SK-N-SH (cell line): ENCODE data around the gene SOCS7.

ENCODE experiments used
- POLR2AphosphoS5 ChIP-seq: IDR thresholded peaks from 2 replicates; pipeline ENCODE4 v1.6.1; 2012; ENCODE audit warnings: low read depth, low read length
- YY1 ChIP-seq: IDR thresholded peaks from 2 replicates; pipeline ENCODE4 v1.4.0; 2012; ENCODE audit warnings: low read depth, mild to moderate bottlenecking
- TF ChIP-seq, protein P1 (sequence below): fragments of 150-350 bp; IDR thresholded peaks from 2 replicates; pipeline ENCODE4 v1.6.1; 2017; ENCODE audit warnings: antibody characterized with exemption, low read length, low read depth, borderline replicate concordance

DNA sequence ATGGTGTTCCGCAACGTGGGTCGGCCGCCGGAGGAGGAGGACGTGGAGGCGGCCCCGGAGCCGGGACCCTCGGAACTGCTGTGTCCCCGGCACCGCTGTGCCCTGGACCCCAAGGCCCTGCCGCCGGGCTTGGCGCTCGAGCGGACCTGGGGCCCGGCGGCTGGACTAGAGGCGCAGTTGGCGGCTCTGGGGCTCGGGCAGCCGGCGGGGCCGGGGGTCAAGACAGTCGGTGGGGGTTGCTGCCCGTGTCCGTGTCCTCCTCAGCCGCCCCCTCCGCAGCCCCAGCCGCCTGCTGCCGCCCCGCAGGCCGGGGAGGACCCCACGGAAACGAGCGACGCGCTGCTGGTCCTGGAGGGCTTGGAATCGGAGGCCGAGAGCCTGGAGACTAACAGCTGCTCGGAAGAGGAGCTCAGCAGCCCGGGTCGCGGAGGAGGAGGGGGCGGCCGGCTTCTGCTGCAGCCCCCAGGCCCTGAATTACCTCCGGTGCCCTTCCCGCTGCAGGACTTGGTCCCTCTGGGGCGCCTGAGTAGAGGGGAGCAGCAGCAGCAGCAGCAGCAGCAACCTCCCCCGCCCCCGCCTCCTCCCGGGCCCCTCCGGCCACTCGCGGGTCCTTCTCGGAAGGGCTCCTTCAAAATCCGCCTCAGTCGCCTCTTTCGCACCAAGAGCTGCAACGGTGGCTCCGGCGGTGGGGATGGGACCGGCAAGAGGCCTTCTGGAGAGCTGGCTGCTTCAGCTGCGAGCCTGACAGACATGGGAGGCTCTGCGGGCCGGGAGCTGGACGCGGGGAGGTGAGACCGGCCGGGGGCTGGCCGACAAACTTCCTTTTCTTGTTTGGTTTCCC lies 821 bp downstream of the SOCS7 start:
- TF ChIP-seq, protein P1, sequence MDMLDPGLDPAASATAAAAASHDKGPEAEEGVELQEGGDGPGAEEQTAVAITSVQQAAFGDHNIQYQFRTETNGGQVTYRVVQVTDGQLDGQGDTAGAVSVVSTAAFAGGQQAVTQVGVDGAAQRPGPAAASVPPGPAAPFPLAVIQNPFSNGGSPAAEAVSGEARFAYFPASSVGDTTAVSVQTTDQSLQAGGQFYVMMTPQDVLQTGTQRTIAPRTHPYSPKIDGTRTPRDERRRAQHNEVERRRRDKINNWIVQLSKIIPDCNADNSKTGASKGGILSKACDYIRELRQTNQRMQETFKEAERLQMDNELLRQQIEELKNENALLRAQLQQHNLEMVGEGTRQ = no peak
- no peak for TF ChIP-seq POLR2AphosphoS5
- no peak for TF ChIP-seq YY1
